ENCODE data around the gene CD300LG.

DNA sequence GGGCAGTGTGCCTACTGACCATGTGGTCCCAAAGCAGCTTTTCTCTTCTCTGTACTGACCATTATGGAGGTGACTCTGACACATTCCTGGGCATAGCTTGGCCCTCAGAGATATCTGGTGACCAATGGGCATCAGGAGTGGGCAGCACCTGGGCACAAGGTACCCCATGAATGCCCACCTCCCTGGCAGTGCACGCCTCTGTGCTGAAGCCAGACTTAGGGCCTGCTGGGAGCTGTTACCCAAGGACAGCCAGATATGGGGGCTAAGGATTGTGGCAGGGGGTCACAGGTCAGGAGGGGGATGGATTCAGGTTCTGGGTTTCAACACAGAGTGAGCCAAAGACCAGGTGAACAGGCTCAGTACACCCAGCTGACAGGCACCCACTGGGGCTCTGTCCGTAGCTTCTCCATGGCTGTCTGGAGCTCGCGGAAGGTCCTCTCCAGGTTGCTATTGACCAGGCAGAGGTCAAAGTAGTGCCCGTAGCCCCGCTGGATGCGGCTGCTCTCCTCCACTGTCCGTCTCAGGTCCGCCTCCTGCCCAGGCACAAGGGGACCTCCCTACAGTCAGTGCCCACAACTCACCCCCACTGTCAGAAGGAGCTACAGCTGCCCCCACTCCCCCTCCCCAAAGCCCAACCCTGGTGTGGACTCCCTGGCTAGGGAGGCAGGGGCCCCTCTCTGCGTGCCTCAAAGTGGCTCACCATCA lies 30.6 kb downstream of the CD300LG start:
- TF ChIP-seq, protein P1, sequence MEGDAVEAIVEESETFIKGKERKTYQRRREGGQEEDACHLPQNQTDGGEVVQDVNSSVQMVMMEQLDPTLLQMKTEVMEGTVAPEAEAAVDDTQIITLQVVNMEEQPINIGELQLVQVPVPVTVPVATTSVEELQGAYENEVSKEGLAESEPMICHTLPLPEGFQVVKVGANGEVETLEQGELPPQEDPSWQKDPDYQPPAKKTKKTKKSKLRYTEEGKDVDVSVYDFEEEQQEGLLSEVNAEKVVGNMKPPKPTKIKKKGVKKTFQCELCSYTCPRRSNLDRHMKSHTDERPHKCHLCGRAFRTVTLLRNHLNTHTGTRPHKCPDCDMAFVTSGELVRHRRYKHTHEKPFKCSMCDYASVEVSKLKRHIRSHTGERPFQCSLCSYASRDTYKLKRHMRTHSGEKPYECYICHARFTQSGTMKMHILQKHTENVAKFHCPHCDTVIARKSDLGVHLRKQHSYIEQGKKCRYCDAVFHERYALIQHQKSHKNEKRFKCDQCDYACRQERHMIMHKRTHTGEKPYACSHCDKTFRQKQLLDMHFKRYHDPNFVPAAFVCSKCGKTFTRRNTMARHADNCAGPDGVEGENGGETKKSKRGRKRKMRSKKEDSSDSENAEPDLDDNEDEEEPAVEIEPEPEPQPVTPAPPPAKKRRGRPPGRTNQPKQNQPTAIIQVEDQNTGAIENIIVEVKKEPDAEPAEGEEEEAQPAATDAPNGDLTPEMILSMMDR (IDR thresholded peaks at IDR 0.05): no peak
- TF ChIP-seq POLR2A (IDR thresholded peaks at IDR 0.05): no peak

Measured in body of pancreas (tissue), 4 donors.